Body of pancreas (tissue), 4 donors: ENCODE results near the gene TBC1D8B.

ENCODE experiments used
- CTCF ChIP-seq, 7 experiments: fragments of 450-650 bp in 4 of 7; fragments of 200-600 bp in 3 of 7; sonication (generic) in 3 of 7; IDR thresholded peaks; one replicate each; pipeline ENCODE4 v1.5.1; 2016 to 2019; ENCODE audit warnings: antibody characterized with exemption in 7 of 7
- POLR2A ChIP-seq, 3 donors: fragments of 450-650 bp; IDR thresholded peaks; one replicate each; pipeline ENCODE4 v1.6.1; 2016; ENCODE audit warnings: antibody characterized with exemption in 3 of 3, mild to moderate bottlenecking in 2 of 3

DNA sequence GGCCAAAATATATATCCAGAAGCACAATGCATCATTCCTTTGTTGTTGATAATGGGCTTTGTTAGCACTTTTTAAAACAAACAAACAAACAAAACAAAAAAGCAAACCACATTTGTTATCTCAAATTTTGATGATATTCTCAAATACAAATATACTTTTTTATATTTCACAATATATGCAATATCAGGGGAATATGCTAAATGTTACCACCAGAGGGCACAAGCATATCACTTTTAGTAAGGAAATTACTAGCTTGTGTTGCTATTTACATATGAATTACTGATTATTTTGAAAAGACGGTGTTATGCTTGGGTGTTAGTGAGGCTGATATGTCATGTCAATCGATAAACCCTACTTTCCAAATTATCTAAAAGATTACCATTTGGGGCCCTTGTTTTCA, 71.6 kb downstream of the TBC1D8B start:
- TF ChIP-seq CTCF (IDR thresholded peaks at IDR 0.05) (peak; percentile 15 to 56 (median 40)), POLR2A (IDR thresholded peaks at IDR 0.05) (no peak)
